ENCODE results near the gene NFKBIB. TPM values are rescaled to one million over a fixed set of nuclear protein-coding genes. Genes with fewer than 3 reads are reported as not detected.
A peak's percentile ranks its signal among the peaks of the same experiment; 100 is the strongest.

Gene NFKBIB
- total and polyA plus RNA-seq, 2 donors (not counting 3 experiments of a cell fraction or from before 2014, with no cell fraction given), result 25.0 to 30.8 TPM

GRCh38 chr19:38898788-38899446, 852 bp upstream of the NFKBIB start:
- Histone ChIP-seq H3K4me3 (replicated peaks in 1 of 3; ENCODE audit: insufficient read depth in 1 of 3, low read depth in 1 of 3, low read length in 3 of 3) (peak overlapping the region; percentile 49 to 82 (median 53)), H3K4me2 (ENCODE audit: insufficient read depth, low read length) (peak overlapping the region; percentile 62), H3K9me3 (replicated peaks; ENCODE audit: control insufficient read depth, insufficient read depth, low read length) (no peaks in the 10 kb centered on the region), H3K27ac (ENCODE audit: insufficient read depth, low read depth, low read length) (peak overlapping the region; percentile 86), H3K36me3 (ENCODE audit: control insufficient read depth in 2 of 2, extremely low read depth in 1 of 2, insufficient read depth in 2 of 2, low read length in 2 of 2) (no peaks in the 10 kb centered on the region), H3K9ac (replicated peaks; ENCODE audit: extremely low read depth, insufficient read depth, low read length) (peak overlapping the region; percentile 73), H3K9me1 (replicated peaks; ENCODE audit: control insufficient read depth, extremely low read depth, insufficient read depth, low read length) (no peaks in the 10 kb centered on the region), H3K79me2 (ENCODE audit: control insufficient read depth, insufficient read depth, low read length) (peaks cover 5% of the 10 kb centered on the region), H4K20me1 (replicated peaks; ENCODE audit: control insufficient read depth, extremely low read depth, insufficient read depth, low read length) (no peaks in the 10 kb centered on the region), H3K27me3 (ENCODE audit: control insufficient read depth in 2 of 2, insufficient read depth in 2 of 2, low read length in 2 of 2) (no peaks in the 10 kb centered on the region), H3K4me1 (ENCODE audit: control insufficient read depth, extremely low read depth, insufficient read depth, low read length) (peaks cover 22% of the 10 kb centered on the region), H2AFZ (ENCODE audit: low read depth, low read length) (peak overlapping the region; percentile 89)
- FAIRE-seq (peak; percentile 18), DNase-seq (ENCODE audit: low read depth, low spot score) (no peak)
- ChIA-PET CTCF (interaction anchor here (1.6 kb wide), 1 partner anchor 11 kb away, joined by 4 read pairs; no protein-coding TSS in a partner anchor), POLR2A (no interaction called here)
- intact Hi-C loops (cut with micrococcal nuclease) (loop anchor here (1.0 kb wide), 2 partner anchors 31 to 49 kb away; partner anchors contain the start of genes MRPS12 and SARS2), dilution Hi-C loops (cut with MboI; ENCODE audit: extremely low pct_ligation_motif_present, low sequenced_read_pairs) (no loop called here)
- TF ChIP-seq, protein P1, sequence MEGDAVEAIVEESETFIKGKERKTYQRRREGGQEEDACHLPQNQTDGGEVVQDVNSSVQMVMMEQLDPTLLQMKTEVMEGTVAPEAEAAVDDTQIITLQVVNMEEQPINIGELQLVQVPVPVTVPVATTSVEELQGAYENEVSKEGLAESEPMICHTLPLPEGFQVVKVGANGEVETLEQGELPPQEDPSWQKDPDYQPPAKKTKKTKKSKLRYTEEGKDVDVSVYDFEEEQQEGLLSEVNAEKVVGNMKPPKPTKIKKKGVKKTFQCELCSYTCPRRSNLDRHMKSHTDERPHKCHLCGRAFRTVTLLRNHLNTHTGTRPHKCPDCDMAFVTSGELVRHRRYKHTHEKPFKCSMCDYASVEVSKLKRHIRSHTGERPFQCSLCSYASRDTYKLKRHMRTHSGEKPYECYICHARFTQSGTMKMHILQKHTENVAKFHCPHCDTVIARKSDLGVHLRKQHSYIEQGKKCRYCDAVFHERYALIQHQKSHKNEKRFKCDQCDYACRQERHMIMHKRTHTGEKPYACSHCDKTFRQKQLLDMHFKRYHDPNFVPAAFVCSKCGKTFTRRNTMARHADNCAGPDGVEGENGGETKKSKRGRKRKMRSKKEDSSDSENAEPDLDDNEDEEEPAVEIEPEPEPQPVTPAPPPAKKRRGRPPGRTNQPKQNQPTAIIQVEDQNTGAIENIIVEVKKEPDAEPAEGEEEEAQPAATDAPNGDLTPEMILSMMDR (IDR thresholded peaks at IDR 0.05; ENCODE audit: extremely low read depth in 1 of 2, insufficient read depth in 1 of 2, low read depth in 1 of 2, low read length in 2 of 2), result no peak
- TF ChIP-seq POLR2A (IDR thresholded peaks at IDR 0.05; ENCODE audit: low read depth, low read length) (no peak), POLR2AphosphoS5 (IDR thresholded peaks at IDR 0.05; ENCODE audit: insufficient read depth, low read depth, low read length) (no peak), GATA2 (IDR thresholded peaks at IDR 0.05; ENCODE audit: insufficient read depth, insufficient read length, low read depth, low read length) (no peak), MAX (IDR thresholded peaks at IDR 0.05; ENCODE audit: insufficient read depth, insufficient read length) (no peak), EZH2 (IDR thresholded peaks at IDR 0.05; ENCODE audit: borderline replicate concordance, low read depth, low read length, severe bottlenecking) (no peak), MYC (IDR thresholded peaks at IDR 0.05; ENCODE audit: low read depth, low read length) (no peak), JUN (IDR thresholded peaks at IDR 0.05; ENCODE audit: borderline replicate concordance, insufficient read depth, insufficient read length, low read depth) (no peak)
- TSS peak; percentile 49 for BruUV-seq (replicated peaks)

Measured in endothelial cell of umbilical vein (primary cell).